Mucosa of rectum (tissue), 2 donors: Measurements from ENCODE around the gene CORO2B.

Experiments
- H3K27ac ChIP-seq, 2 donors: one replicate each; pipeline ENCODE4 v1.7.0; 2013; ENCODE audit warnings: inconsistent platforms in 2 of 2, low read depth in 2 of 2, low read length in 2 of 2
- H3K27me3 ChIP-seq, 2 donors: one replicate each; pipeline ENCODE4 v1.7.0; 2013; ENCODE audit warnings: low read length in 2 of 2; ENCODE audit not compliant: control insufficient read depth in 2 of 2, insufficient read depth in 2 of 2
- H3K36me3 ChIP-seq, 2 donors: one replicate each; pipeline ENCODE4 v1.7.0; 2013; ENCODE audit warnings: low read length in 2 of 2; ENCODE audit not compliant: control insufficient read depth in 2 of 2, insufficient read depth in 2 of 2
- H3K4me1 ChIP-seq, 2 donors: one replicate each; pipeline ENCODE4 v1.7.0; 2013; ENCODE audit warnings: low read length in 2 of 2, mild to moderate bottlenecking in 1 of 2; ENCODE audit not compliant: control insufficient read depth in 2 of 2, insufficient read depth in 2 of 2
- H3K4me3 ChIP-seq, 2 donors: one replicate each; pipeline ENCODE4 v1.7.0; 2013; ENCODE audit warnings: low read length in 2 of 2
- H3K9ac ChIP-seq, 2 donors: one replicate each; pipeline ENCODE4 v1.7.0; 2013; ENCODE audit warnings: low read length in 2 of 2, low read depth in 1 of 2, mild to moderate bottlenecking in 1 of 2
- H3K9me3 ChIP-seq, 2 donors: one replicate each; pipeline ENCODE4 v1.7.0; 2013; ENCODE audit warnings: low read length in 2 of 2; ENCODE audit not compliant: control insufficient read depth in 2 of 2
- donor health status: healthy.
- donor health status: Normal muscosa, but diverticular disease.

CORO2B gene

GRCh38 chr15:68666120-68666811, 87.5 kb downstream of the CORO2B start:
- no peaks in the 10 kb centered on the region for H3K27me3 ChIP-seq
- H3K9me3 ChIP-seq = no peaks in the 10 kb centered on the region
- H3K36me3 ChIP-seq = no peaks in the 10 kb centered on the region
- H3K9ac ChIP-seq = no peak overlapping the region
- H3K4me3 ChIP-seq = no peak overlapping the region
- no peak overlapping the region for H3K27ac ChIP-seq
- no peaks in the 10 kb centered on the region for H3K4me1 ChIP-seq

DNA sequence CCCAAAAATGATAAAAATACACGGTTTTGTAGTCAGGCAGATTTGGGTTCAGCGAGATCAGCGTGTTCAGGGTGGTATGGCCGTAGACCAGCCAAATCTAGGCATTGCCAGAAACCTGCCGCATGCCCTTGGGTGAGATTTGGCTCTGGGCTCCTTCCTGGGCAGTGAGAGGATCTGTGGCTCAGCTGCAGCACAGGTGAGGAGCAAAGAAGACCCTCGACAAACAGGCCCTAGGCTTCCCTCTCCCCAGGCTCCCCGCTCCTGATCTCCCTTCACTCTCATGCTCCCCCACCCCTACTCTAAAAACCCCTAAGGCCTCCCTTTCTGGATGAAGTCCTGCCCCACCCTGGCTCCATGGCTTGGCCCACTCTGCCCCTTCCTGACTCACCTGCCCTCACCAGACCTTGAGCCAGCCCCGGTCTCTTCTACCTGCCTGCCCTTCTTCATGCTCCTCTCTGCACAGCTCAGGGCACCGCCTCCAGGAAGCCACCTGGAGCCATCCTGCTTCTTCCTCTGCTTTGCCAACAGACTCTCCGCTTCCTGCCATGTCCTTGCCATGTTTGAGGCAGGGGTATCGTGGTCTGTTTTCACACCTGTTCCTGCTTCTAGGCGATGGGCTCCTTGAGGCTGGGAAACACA, 88.1 kb downstream of the CORO2B start:
- no peak overlapping the region for H3K9ac ChIP-seq
- no peaks in the 10 kb centered on the region for H3K4me1 ChIP-seq
- H3K9me3 ChIP-seq = no peaks in the 10 kb centered on the region
- no peak overlapping the region for H3K27ac ChIP-seq
- no peaks in the 10 kb centered on the region for H3K36me3 ChIP-seq
- no peak overlapping the region for H3K4me3 ChIP-seq
- no peaks in the 10 kb centered on the region for H3K27me3 ChIP-seq

GRCh38 chr15:68667800-68668625, 89.2 kb downstream of the CORO2B start:
- Histone ChIP-seq H3K36me3 (no peaks in the 10 kb centered on the region), H3K9ac (no peak overlapping the region), H3K27me3 (peaks cover 0 to 4% of the 10 kb centered on the region in 2 donors), H3K4me1 (no peaks in the 10 kb centered on the region), H3K4me3 (no peak overlapping the region), H3K27ac (no peak overlapping the region), H3K9me3 (no peaks in the 10 kb centered on the region)

DNA sequence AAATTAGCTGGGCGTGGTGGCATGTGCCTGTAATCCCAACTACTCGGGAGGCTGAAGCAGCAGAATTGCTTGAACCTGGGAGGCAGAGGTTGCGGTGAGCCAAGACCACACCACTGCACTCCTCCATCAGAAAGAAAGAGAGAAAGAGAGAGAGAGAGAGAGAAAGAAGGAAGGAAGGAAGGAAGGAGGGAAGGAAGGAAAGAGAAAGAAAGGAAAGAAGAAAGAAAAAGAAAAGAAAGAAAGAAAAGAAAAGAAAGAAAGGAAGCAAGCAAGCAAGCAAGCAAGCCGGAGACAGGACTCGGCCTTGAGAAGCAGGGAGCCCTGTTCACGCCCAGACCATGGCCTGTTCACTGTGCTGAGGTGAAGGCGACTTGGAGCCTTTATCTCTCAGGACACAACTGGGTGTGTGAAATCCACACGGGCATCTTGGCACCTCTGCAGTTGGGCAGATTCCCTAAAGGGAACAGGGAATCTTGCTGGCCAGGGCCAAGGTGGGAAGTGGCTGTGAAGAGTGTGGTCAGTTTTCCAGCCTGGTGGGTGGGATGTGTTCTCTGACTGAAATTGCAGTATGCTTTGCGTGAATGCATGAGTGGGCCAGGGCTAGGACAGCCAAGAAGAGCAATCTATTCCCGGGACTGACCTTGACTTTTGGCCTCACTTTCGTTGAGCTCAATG, 90.3 kb downstream of the CORO2B start:
- no peak overlapping the region for H3K4me3 ChIP-seq
- no peaks in the 10 kb centered on the region for H3K4me1 ChIP-seq
- H3K27ac ChIP-seq = no peak overlapping the region
- H3K9ac ChIP-seq = no peak overlapping the region
- no peaks in the 10 kb centered on the region for H3K9me3 ChIP-seq
- H3K36me3 ChIP-seq = no peaks in the 10 kb centered on the region
- H3K27me3 ChIP-seq = peaks cover 0 to 5% of the 10 kb centered on the region in 2 donors

DNA sequence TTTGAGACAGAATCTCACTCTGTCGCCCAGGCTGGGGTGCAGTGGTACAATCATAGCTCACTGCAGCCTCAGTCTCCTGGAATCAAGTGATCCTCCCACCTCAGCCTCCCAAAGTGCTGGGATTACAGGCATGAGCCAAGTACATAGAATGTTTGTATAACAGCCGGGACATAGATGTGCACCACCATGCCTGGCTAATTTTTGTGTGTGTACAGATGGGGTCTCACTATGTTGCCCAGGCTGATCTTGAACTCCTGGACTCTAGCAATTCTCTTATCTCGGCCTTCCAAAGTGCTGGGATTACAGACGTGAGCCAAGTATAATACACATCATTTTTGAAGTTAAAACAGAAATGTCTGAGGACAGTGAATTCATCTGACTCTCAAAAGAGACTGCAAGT, 93.5 kb downstream of the CORO2B start:
- Histone ChIP-seq H3K9me3 (no peaks in the 10 kb centered on the region), H3K36me3 (no peaks in the 10 kb centered on the region), H3K4me3 (no peak overlapping the region), H3K27me3 (peaks cover 0 to 5% of the 10 kb centered on the region in 2 donors), H3K4me1 (no peaks in the 10 kb centered on the region), H3K9ac (no peak overlapping the region), H3K27ac (no peak overlapping the region)

GRCh38 chr15:68672781-68673205, 94.0 kb downstream of the CORO2B start:
- no peaks in the 10 kb centered on the region for H3K36me3 ChIP-seq
- H3K4me1 ChIP-seq = no peaks in the 10 kb centered on the region
- peaks cover 0 to 5% of the 10 kb centered on the region in 2 donors for H3K27me3 ChIP-seq
- H3K4me3 ChIP-seq = no peak overlapping the region
- H3K9me3 ChIP-seq = no peaks in the 10 kb centered on the region
- H3K27ac ChIP-seq = no peak overlapping the region
- no peak overlapping the region for H3K9ac ChIP-seq

DNA sequence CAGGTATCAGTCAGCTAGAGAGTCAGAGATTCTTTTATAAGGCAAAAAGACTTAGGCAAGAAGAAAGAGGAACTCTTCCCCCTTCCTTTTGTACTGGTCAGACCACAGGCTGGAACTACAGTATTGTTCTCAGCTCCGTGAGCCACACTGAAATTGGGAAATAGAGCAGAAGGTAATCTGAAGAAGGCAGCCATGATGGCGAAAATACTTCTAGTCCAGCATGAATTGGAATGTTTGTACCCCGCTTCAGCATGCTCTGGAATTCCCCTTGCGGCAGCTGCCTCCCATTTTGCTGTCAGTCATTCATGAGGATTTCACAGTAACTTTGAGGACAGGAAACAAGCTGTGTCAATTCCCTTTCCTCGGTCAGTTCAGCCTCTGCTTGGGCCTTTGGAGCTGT, 96.2 kb downstream of the CORO2B start:
- Histone ChIP-seq H3K9ac (no peak overlapping the region), H3K4me1 (no peaks in the 10 kb centered on the region), H3K36me3 (no peaks in the 10 kb centered on the region), H3K27ac (no peak overlapping the region), H3K9me3 (no peaks in the 10 kb centered on the region), H3K4me3 (no peak overlapping the region), H3K27me3 (peaks cover 0 to 5% of the 10 kb centered on the region in 2 donors)

GRCh38 chr15:68676011-68676605, 97.3 kb downstream of the CORO2B start:
- Histone ChIP-seq H3K4me1 (no peaks in the 10 kb centered on the region), H3K9me3 (no peaks in the 10 kb centered on the region), H3K27ac (no peak overlapping the region), H3K36me3 (no peaks in the 10 kb centered on the region), H3K27me3 (peaks cover 0 to 5% of the 10 kb centered on the region in 2 donors), H3K4me3 (no peak overlapping the region), H3K9ac (no peak overlapping the region)

- H3K4me1 ChIP-seq = no peaks in the 10 kb centered on the region
- H3K27ac ChIP-seq = no peak overlapping the region
- no peaks in the 10 kb centered on the region for H3K9me3 ChIP-seq
- no peak overlapping the region for H3K9ac ChIP-seq
- H3K27me3 ChIP-seq = peaks cover 0 to 5% of the 10 kb centered on the region in 2 donors
- no peak overlapping the region for H3K4me3 ChIP-seq
- H3K36me3 ChIP-seq = no peaks in the 10 kb centered on the region
Measured at GRCh38 chr15:68676926-68677325, 98.1 kb downstream of the CORO2B start.
